HG02610 (cell line): Measurements from ENCODE around the gene SMIM11.
"Not testable (repeated sequence)": the region's sequence is repeated elsewhere in the genome, so short reads cannot be mapped to it uniquely, and the experiment has no call there.

ENCODE experiments used
- ATAC-seq: cut with Tn5 transposase; IDR thresholded peaks from one replicate; pipeline ENCODE4 v1.9.1; 2021; ENCODE audit warnings: mild to moderate bottlenecking, moderate library complexity; ENCODE audit not compliant: unreplicated experiment

Gene SMIM11

DNA sequence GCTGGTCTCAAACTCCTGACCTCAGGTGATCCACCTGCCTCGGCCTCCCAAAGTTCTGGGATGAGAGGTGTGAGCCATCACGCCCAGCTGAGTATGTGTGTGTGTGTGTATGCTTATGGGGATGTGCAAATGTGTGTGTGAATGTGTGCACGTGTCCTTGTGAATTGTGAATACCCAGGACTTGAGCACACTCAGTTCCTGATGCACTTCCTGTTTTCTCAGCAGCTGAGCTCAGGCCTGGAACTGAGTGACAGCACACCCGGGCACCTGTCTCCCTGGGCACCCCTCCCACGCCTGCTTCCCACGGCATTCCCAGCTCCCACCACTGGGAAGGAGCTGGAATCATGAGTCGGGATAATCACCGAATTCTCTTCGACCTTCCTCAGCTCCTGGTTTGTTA lies 32.0 kb downstream of the SMIM11 start:
- not testable (repeated sequence) for ATAC-seq

DNA sequence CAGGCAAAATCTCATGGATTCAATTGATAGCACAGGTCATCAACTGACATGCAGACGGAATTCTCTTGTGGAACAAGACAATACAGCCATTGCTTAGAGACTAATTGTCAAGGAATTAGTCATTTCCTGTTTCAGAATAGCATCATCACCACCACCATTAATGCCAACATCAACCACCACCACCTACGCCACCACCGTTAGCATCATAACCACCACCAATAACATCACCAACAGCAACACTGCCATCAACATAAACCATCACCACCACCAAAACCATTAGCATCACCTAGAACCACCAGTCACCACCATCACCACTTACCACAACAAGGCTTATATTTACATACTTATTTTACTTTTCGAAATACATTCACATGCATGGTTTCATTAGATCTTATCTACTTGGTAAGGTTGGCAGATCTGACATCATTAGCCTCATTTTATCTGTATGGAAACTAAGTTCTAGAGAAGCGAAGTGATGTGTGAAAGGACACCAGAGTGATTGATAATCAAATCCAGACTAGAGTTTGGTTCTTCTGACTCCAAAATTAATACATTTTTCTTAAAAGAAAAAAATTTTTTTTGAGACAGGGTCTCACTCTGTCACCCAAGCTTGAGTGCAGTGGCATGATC lies 42.3 kb downstream of the SMIM11 start:
- not testable (repeated sequence) for ATAC-seq

DNA sequence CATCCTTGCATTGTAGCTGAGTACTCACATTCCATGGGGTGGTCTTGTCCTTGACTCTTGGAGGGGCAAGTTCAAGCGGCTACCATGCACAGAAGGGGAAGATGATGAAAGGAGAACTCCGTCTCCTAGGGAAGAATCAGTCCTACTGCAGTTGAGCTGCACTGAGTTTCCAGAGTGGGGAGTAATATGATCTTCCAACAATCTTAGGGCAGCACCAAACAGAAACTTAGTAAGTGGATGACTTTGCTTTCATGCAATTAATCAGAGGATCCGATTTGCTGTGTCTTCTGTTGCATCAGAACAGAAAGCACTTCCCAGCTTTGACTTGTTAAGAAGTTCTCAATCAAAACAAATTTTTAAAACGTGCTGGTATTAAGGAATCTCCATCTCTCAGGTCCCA lies 48.5 kb downstream of the SMIM11 start, which contains the start of gene SMIM34:
Gene SMIM34, minus strand, starts transcription at position 147 of the 400 bp plus-strand sequence. Its CDS starts 112 bp downstream, at position 35.
- ATAC-seq: not testable (repeated sequence)

DNA sequence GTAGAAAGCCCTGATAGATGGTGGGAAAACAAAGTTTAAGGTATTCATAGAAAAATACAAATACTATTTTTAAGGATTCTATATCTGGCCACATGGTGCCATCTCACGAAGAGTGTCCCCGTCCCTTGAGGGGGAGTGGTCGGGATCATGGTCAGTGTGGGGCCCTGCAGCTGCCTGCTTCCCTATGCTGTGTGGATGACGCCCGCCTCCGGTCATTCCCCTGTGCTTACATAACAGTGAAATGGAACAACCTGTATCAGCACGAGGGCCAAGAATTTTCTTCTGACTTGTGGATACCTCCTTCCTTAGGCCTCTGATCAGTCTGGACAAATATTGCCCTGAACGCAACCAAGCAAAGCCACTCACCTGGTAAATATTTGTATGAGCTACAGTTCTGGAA lies 52.0 kb downstream of the SMIM11 start:
- ATAC-seq: not testable (repeated sequence)

DNA sequence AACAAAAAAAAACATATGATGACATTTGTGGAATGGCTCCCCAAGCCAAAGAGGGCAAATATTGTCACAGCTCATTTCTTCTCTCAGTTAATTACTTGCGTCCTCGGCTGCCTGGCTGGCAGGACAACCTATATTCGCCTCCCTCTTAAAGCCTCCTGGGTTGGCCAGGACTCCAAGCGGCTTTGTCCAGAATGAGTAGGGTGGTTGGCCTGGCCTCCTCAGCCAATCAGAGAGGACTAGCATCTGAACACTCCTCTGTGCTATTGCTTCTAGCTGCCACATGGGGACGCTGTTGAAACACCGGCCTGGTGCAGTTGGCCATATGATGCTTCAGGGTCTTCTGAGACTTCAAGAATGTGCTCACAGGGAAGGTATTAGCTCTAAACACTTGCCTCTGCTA lies 53.1 kb downstream of the SMIM11 start:
- not testable (repeated sequence) for ATAC-seq

DNA sequence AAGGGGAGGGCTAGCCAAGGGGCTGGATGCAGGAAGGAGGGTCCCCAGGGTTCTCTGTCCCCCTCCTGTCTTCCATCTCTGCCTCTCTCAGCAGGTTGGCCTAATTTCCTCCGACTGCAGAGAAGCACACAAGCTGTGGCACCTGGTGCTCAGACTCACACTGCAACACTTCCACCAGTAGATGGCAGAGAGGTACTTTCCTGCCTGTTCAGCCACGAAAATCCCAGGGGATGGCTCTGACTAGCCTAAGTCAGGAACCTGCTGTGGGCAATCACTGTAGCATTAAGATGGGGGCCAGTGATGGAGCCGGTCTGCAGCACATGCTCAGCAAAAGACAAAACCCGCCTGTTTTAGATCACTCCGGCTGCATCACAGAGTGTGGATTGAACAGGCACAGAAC lies 54.4 kb downstream of the SMIM11 start:
- not testable (repeated sequence) for ATAC-seq
